Colonic mucosa (tissue), 4 donors: ENCODE measurements around the gene IFNG. TPM values are rescaled to one million over a fixed set of nuclear protein-coding genes. Genes with fewer than 3 reads are reported as not detected.
A peak's percentile ranks its signal among the peaks of the same experiment; 100 is the strongest.

Source experiments
- DNase-seq: peaks from one replicate; pipeline ENCODE4 v3.0.0-alpha.2; 2020
- H3K27ac ChIP-seq: fragments of 200-600 bp; one replicate; pipeline ENCODE4 v1.8.0; 2021
- H3K27me3 ChIP-seq: fragments of 200-600 bp; one replicate; pipeline ENCODE4 v1.8.0; 2021
- H3K36me3 ChIP-seq: fragments of 200-600 bp; one replicate; pipeline ENCODE4 v1.8.0; 2021
- H3K4me1 ChIP-seq: fragments of 200-600 bp; one replicate; pipeline ENCODE4 v1.8.0; 2021; ENCODE audit warnings: mild to moderate bottlenecking
- H3K4me3 ChIP-seq: fragments of 200-600 bp; one replicate; pipeline ENCODE4 v1.8.0; 2021
- H3K9ac ChIP-seq, 2 donors: one replicate each; pipeline ENCODE4 v1.7.0; 2013; ENCODE audit warnings: control low read depth in 2 of 2, low read depth in 2 of 2, low read length in 2 of 2
- H3K9me3 ChIP-seq: fragments of 200-600 bp; one replicate; pipeline ENCODE4 v1.8.0; 2021
- CTCF ChIP-seq: fragments of 200-600 bp; IDR thresholded peaks from one replicate; pipeline ENCODE4 v1.8.0; 2022; ENCODE audit warnings: antibody characterized with exemption, mild to moderate bottlenecking
- intact Hi-C: fragments of 100-400 bp; cut with DNase I; formaldehyde crosslinking; loops from one replicate; pipeline ENCODE4 v1.14.1; 2022
- total RNA-seq, 2 donors: library from RNA; stranded (reverse); fragmentation: NEBNext Ultra II Directional in 1 of 2; extraction: Animal tissue kit (Norgen Biotek cat#: 25700) in 1 of 2; gene quantifications; one replicate each; pipeline ENCODE4 v1.2.1, GENCODE V29; 2021
- donor health status: healthy.
- donor health status: DM: no; HTN: no; CAD: no.
- donor health status: DM: no; HTN: no; CAD: no.

Gene IFNG
- total RNA-seq, 2 donors from 2014 or later: 1.1 TPM; not detected in 1

- TF ChIP-seq CTCF: no peak
- H3K27ac ChIP-seq: no peak overlapping the region
- no peaks in the 10 kb centered on the region for H3K36me3 ChIP-seq
- H3K9ac ChIP-seq: no peak overlapping the region
- intact Hi-C loops: no loop called here
- H3K27me3 ChIP-seq: no peaks in the 10 kb centered on the region
- DNase-seq: no peak
- no peaks in the 10 kb centered on the region for H3K9me3 ChIP-seq
- H3K4me3 ChIP-seq: no peak overlapping the region
- no peaks in the 10 kb centered on the region for H3K4me1 ChIP-seq
Observed at GRCh38 chr12:68163560-68164081, 4.1 kb upstream of the IFNG start.

GRCh38 chr12:68162374-68162773 lies 2.8 kb upstream of the IFNG start:
- no peak for TF ChIP-seq CTCF
- no peak for DNase-seq
- no peak overlapping the region for H3K4me3 ChIP-seq

GRCh38 chr12:68158432-68158831 lies 1.1 kb downstream of the IFNG start:
- H3K36me3 ChIP-seq: no peaks in the 10 kb centered on the region
- no peak for DNase-seq
- no peak overlapping the region for H3K9ac ChIP-seq
- no peaks in the 10 kb centered on the region for H3K27me3 ChIP-seq
- intact Hi-C loops: no loop called here
- H3K4me3 ChIP-seq: no peak overlapping the region
- TF ChIP-seq CTCF: peak; percentile 22
- no peaks in the 10 kb centered on the region for H3K4me1 ChIP-seq
- no peak overlapping the region for H3K27ac ChIP-seq
- no peaks in the 10 kb centered on the region for H3K9me3 ChIP-seq

More at GRCh38 chr12:68162374-68162773, 2.8 kb upstream of the IFNG start:
- Histone ChIP-seq H3K4me1 (no peaks in the 10 kb centered on the region), H3K9me3 (no peaks in the 10 kb centered on the region), H3K27ac (no peak overlapping the region), H3K36me3 (no peaks in the 10 kb centered on the region), H3K27me3 (no peaks in the 10 kb centered on the region), H3K9ac (no peak overlapping the region)
- intact Hi-C loops: no loop called here

GRCh38 chr12:68157380-68157779 lies 2.2 kb downstream of the IFNG start:
- no peak overlapping the region for H3K9ac ChIP-seq
- H3K27ac ChIP-seq: no peak overlapping the region
- H3K9me3 ChIP-seq: no peaks in the 10 kb centered on the region
- intact Hi-C loops: no loop called here
- no peaks in the 10 kb centered on the region for H3K36me3 ChIP-seq
- H3K4me1 ChIP-seq: no peaks in the 10 kb centered on the region
- no peak overlapping the region for H3K4me3 ChIP-seq
- TF ChIP-seq CTCF: no peak
- H3K27me3 ChIP-seq: no peaks in the 10 kb centered on the region
- no peak for DNase-seq

GRCh38 chr12:68156636-68157035 lies 2.9 kb downstream of the IFNG start:
- intact Hi-C loops: no loop called here

More at GRCh38 chr12:68156636-68157035, 2.9 kb downstream of the IFNG start:
- Histone ChIP-seq H3K4me1 (no peaks in the 10 kb centered on the region), H3K36me3 (no peaks in the 10 kb centered on the region), H3K27ac (no peak overlapping the region), H3K27me3 (no peaks in the 10 kb centered on the region), H3K9ac (no peak overlapping the region), H3K4me3 (no peak overlapping the region), H3K9me3 (no peaks in the 10 kb centered on the region)
- no peak for TF ChIP-seq CTCF
- no peak for DNase-seq
